A549 (cell line): Measurements from ENCODE around the gene EPOP. TPM values are rescaled to one million over a fixed set of nuclear protein-coding genes. Genes with fewer than 3 reads are reported as not detected.

Experiments
- ATAC-seq, 2 experiments: fragments of 200-7000 bp in 1 of 2; fragments of >200 bp in 1 of 2; cut with Nextera tagmentation in 1 of 2; cut with Tn5 transposase in 1 of 2; 3 replicates each; pipeline versions ENCODE4 v1.8.0 to v1.9.1; 2018 to 2020; ENCODE audit warnings: mild to moderate bottlenecking in 1 of 2, moderate library complexity in 1 of 2
- CTCF ChIA-PET: fragments of 300-600 bp; sonication (Branson Sonifier 250); formaldehyde crosslinking; extraction: SDS; loops from one replicate; lab custom pipeline; 2021; ENCODE audit warnings: antibody characterized with exemption, inconsistent platforms; lab: Yijun Ruan, JAX
- POLR2A ChIA-PET: fragments of 350-600 bp; formaldehyde crosslinking; extraction: SDS; loops from one replicate; lab custom pipeline; 2021; ENCODE audit warnings: antibody characterized with exemption, inconsistent platforms; lab: Yijun Ruan, JAX
- DNase-seq, 2 experiments: peaks; one replicate each; pipeline versions ENCODE4 v3.0.0 to v3.0.0-alpha.2; 2011 to 2016; ENCODE audit warnings: low read depth in 1 of 2, low spot score in 1 of 2
- FAIRE-seq: peaks from 2 replicates; lab custom pipeline; 2011; peaks lifted over from hg19 to GRCh38; lab: Jason Lieb, UNC
- H3K27ac ChIP-seq, 2 experiments: fragments of >200 bp; sonication (Bioruptor Twin); formaldehyde crosslinking; 3 replicates each; pipeline ENCODE4 v1.5.1; 2016 to 2017
- H3K4me1 ChIP-seq: fragments of >200 bp; sonication (Bioruptor Twin); formaldehyde crosslinking; 3 replicates; pipeline ENCODE4 v1.6.1; 2016
- H3K4me2 ChIP-seq: fragments of >200 bp; sonication (Bioruptor Twin); formaldehyde crosslinking; 3 replicates; pipeline ENCODE4 v1.6.1; 2016
- H3K4me3 ChIP-seq: fragments of >200 bp; sonication (Bioruptor Twin); formaldehyde crosslinking; 3 replicates; pipeline ENCODE4 v1.5.1; 2016
- H3K9me3 ChIP-seq: fragments of >200 bp; sonication (Bioruptor Twin); formaldehyde crosslinking; 3 replicates; pipeline ENCODE4 v1.6.1; 2016
- CBX8 ChIP-seq: fragments of 200-600 bp; sonication (generic); IDR thresholded peaks from 2 replicates; pipeline ENCODE4 v1.6.1; 2016
- CEBPB ChIP-seq, 2 experiments: fragments of >200 bp in 1 of 2; sonication (Bioruptor Twin) in 1 of 2; formaldehyde crosslinking in 1 of 2; IDR thresholded peaks; 2 replicates each; pipeline ENCODE4 v1.6.1; 2012 to 2016
- E2F6 ChIP-seq: IDR thresholded peaks from 2 replicates; pipeline ENCODE4 v1.6.1; 2012; ENCODE audit warnings: low read depth, borderline replicate concordance
- EHF ChIP-seq: fragments of 250-450 bp; sonication (Bioruptor Pico); IDR thresholded peaks from 2 replicates; pipeline ENCODE4 v1.5.0; 2020; ENCODE audit warnings: mild to moderate bottlenecking
- ELK1 ChIP-seq: fragments of 150-350 bp; IDR thresholded peaks from 2 replicates; pipeline ENCODE4 v1.6.1; 2014; ENCODE audit warnings: low read depth, mild to moderate bottlenecking, low read length
- EP300 ChIP-seq, 2 experiments: fragments of >200 bp; sonication (Bioruptor Twin); formaldehyde crosslinking; IDR thresholded peaks; 2 replicates in 1 of 2; 3 replicates in 1 of 2; pipeline ENCODE4 v1.6.1; 2016 to 2017
- FOXS1 ChIP-seq: fragments of 250-450 bp; sonication (Bioruptor Pico); IDR thresholded peaks from 2 replicates; pipeline ENCODE4 v1.5.0; 2020; ENCODE audit warnings: mild to moderate bottlenecking, moderate library complexity
- HOXB5 ChIP-seq: fragments of 250-450 bp; sonication (Bioruptor Pico); IDR thresholded peaks from 2 replicates; pipeline ENCODE4 v1.5.0; 2020; ENCODE audit warnings: mild to moderate bottlenecking, moderate library complexity
- KDM5A ChIP-seq: fragments of 200-600 bp; sonication (generic); IDR thresholded peaks from 2 replicates; pipeline ENCODE4 v1.6.1; 2016; ENCODE audit warnings: antibody characterized with exemption, mild to moderate bottlenecking
- NFE2L2 ChIP-seq: fragments of 150-350 bp; conservative IDR thresholded peaks from 2 replicates; pipeline ENCODE4 v1.6.1; 2014; ENCODE audit warnings: low read length
- RCOR1 ChIP-seq: fragments of 150-350 bp; IDR thresholded peaks from 2 replicates; pipeline ENCODE4 v1.6.1; 2014; ENCODE audit warnings: antibody characterized with exemption, low read length, low read depth
- SREBF2 ChIP-seq: fragments of 450-650 bp; IDR thresholded peaks from 2 replicates; pipeline ENCODE4 v1.6.1; 2014; ENCODE audit warnings: mild to moderate bottlenecking, moderate library complexity
- ZFP36 ChIP-seq: fragments of 450-650 bp; IDR thresholded peaks from 2 replicates; pipeline ENCODE4 v1.6.1; 2014; ENCODE audit warnings: borderline replicate concordance; ENCODE audit not compliant: partially characterized antibody
- ZSCAN20 ChIP-seq: fragments of 250-450 bp; sonication (Bioruptor Pico); IDR thresholded peaks from 2 replicates; pipeline ENCODE4 v1.8.0; 2022; ENCODE audit warnings: mild to moderate bottlenecking, moderate library complexity
- WGBS: methylation state at CpG from one replicate; pipeline ENCODE4 v1.1.6; 2017; ENCODE audit errors: missing lambda C conversion rate; 5-methylcytosine and 5-hydroxymethylcytosine counted together
- polyA plus RNA-seq, 4 experiments: library from polyadenylated mRNA; depleted of rRNA in 3 of 4; stranded (reverse); fragments of >200 nt; fragmentation: RNase III in 1 of 4; extraction: RNeasy Plus Mini Kit Qiagen cat#74134 plus additional on column Dnase treatment in 1 of 4; gene quantifications; 2 replicates in 3 of 4; 3 replicates in 1 of 4; pipeline ENCODE4 v1.2.3, GENCODE V29; 2011 to 2017
- TF ChIP-seq, protein P1 (sequence below): fragments of 250-450 bp; sonication (Bioruptor Pico); IDR thresholded peaks from 2 replicates; pipeline ENCODE4 v1.5.0; 2020; ENCODE audit warnings: low read depth, mild to moderate bottlenecking, moderate library complexity
- TF ChIP-seq, protein P2 (sequence below): IDR thresholded peaks from 2 replicates; pipeline ENCODE4 v1.6.1; 2012

The EPOP gene
- polyA plus RNA-seq, 2 of the 4 experiments (the other 2 are of a cell fraction) = 5.1 to 12.1 TPM

DNA sequence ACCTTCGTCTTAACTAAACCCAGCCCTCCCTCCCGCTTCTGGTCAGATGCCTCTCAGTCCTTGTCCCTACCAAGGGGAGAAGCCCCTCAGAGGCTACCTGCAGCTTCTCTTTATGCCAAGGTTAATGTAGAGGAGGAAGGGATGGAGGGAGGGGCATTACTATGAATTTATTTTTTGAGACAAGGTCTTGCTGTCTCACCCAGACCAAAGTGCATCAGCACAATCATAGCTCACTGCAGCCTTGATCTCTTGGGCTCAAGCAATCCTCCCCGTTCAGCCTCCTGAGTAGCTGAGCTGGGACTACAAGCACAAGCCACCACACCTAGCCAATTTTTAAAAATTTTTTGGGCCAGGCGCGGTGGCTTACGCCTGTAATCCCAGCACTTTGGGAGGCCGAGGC is 15.3 kb downstream of the EPOP start:
- ATAC-seq = no peak
- no peak overlapping the region for H3K4me3 ChIP-seq
- 0 out of 3 replicates have a peak, but pooled peaks cover 2% of the 10 kb centered on the region for H3K4me1 ChIP-seq
- no peaks in the 10 kb centered on the region for H3K9me3 ChIP-seq
- no peak overlapping the region for H3K27ac ChIP-seq
- CTCF ChIA-PET = interaction anchor here (1.6 to 26.0 kb wide), 6 partner anchors 6 to 236 kb away, joined by 4 to 435 read pairs (median 166); partner anchors contain the start of gene EPOP
- no peak for DNase-seq
- TF ChIP-seq CBX8 (no peak), E2F6 (no peak), RCOR1 (no peak), FOXS1 (CRISPR knock-in tag) (no peak), EHF (CRISPR knock-in tag) (no peak), EP300 (IDR thresholded peaks at IDR 0.05) (no peak)
- TF ChIP-seq, all 56 proteins: peak for 0
- no peak overlapping the region for H3K4me2 ChIP-seq
- POLR2A ChIA-PET = no interaction called here
- FAIRE-seq = no peak
- WGBS = 86% methylated on average over 7 of the region's 7 CpGs

DNA sequence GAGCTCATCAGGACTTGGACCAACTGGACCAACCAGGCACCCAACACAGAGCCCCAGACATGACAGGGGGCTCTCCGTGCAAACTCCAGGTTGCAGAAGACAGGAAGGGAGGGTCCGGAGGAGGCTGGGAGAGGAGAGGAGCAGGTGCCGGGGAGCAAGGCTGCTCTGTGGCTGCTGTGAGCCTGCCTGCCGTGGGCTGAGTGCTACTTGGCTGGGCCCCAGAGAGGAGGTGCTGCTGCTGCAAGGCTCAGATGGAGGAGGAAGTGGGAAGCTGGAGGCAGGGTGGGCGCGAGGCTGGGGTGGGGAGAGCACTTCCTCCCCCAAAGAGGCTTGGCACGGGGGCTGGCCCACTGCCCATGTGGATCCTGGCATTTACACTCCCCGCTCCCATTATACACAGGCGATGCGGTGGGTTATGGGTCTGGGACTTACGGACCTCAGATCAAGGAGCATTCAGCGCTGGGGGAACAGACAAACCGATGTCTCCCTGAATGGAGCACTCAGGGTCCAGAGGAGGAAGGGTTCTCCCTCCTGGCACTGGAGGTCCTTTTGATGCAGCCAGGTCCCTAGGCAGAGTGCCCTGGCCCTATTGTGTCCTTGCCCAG is 15.9 kb downstream of the EPOP start:
- Histone ChIP-seq H3K4me2 (no peak overlapping the region), H3K27ac (no peak overlapping the region), H3K9me3 (no peaks in the 10 kb centered on the region), H3K4me3 (no peak overlapping the region), H3K4me1 (0 out of 3 replicates have a peak, but pooled peaks cover 2% of the 10 kb centered on the region)
- CTCF ChIA-PET = interaction anchor here (1.6 to 26.0 kb wide), 7 partner anchors 6 to 236 kb away, joined by 4 to 435 read pairs (median 143); partner anchors contain the start of genes EPOP and SRCIN1
- no peak for ATAC-seq
- 78% methylated on average over 13 of the region's 13 CpGs for WGBS
- no peak for FAIRE-seq
- DNase-seq = no peak
- TF ChIP-seq ZFP36 (no peak), KDM5A (no peak), CEBPB (IDR thresholded peaks at IDR 0.05) (no peak), NFE2L2 (no peak), ELK1 (no peak), SREBF2 (no peak), HOXB5 (CRISPR knock-in tag) (no peak), FOXS1 (CRISPR knock-in tag) (no peak)
- TF ChIP-seq, protein P1, sequence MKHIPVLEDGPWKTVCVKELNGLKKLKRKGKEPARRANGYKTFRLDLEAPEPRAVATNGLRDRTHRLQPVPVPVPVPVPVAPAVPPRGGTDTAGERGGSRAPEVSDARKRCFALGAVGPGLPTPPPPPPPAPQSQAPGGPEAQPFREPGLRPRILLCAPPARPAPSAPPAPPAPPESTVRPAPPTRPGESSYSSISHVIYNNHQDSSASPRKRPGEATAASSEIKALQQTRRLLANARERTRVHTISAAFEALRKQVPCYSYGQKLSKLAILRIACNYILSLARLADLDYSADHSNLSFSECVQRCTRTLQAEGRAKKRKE (CRISPR knock-in tag) = no peak
- TF ChIP-seq, protein P2, sequence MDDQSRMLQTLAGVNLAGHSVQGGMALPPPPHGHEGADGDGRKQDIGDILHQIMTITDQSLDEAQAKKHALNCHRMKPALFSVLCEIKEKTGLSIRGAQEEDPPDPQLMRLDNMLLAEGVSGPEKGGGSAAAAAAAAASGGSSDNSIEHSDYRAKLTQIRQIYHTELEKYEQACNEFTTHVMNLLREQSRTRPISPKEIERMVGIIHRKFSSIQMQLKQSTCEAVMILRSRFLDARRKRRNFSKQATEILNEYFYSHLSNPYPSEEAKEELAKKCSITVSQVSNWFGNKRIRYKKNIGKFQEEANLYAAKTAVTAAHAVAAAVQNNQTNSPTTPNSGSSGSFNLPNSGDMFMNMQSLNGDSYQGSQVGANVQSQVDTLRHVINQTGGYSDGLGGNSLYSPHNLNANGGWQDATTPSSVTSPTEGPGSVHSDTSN = no peak
- POLR2A ChIA-PET = no interaction called here

DNA sequence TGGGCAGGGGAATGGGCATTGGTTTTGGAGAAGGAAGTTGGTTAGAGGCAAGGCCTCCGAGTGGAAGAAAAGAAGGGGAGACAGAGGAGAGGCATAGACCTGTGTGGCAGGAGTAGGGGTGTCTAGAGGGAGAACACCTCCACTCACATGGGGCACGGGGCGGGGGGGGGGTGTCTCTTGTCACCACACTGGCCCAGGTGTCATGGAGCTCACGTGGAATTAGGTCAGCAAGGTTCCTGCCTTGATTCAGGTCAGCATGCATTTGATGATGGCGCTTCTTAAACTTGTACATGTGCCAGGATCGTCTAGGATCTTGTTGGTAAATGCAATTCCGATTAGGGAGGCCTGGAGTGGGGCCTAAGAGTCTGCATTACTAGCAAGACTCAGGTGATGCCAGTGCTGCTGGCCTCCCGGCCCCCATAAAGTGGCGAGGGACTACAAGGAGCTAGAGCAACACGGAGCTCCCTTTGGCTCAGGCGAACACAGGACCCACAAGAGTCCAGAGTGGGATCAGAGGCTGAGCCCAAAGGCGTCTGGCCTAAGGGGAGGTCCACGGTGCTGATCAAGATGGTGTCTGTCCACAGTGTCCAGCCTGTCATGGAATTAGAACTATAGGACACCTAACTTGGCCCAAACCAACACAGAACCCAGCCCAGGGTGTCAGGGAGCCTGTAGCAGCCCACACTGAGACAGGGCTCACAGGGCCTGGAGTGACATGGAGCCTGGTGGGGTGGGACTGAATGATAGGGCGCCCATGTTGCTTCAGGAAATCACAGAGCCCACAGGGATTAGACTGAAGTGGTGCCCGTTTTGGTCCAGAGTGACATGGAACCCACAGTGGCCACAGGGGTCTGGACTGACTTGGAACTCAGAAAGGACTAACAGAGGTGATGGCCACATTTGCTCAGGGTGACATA is 16.7 kb downstream of the EPOP start:
- ATAC-seq = no peak
- H3K4me3 ChIP-seq = no peak overlapping the region
- H3K4me2 ChIP-seq = no peak overlapping the region
- no peak for TF ChIP-seq ZSCAN20 (CRISPR knock-in tag)
- 61% methylated on average over 15 of the region's 15 CpGs for WGBS
- ChIA-PET CTCF (interaction anchor here (2.5 to 26.0 kb wide), 4 partner anchors 7 to 101 kb away, joined by 5 to 435 read pairs (median 166); partner anchors contain the start of genes EPOP and SRCIN1), POLR2A (no interaction called here)
- DNase-seq = no peak
- H3K27ac ChIP-seq = no peak overlapping the region
- FAIRE-seq = no peak
- no peaks in the 10 kb centered on the region for H3K4me1 ChIP-seq
- no peaks in the 10 kb centered on the region for H3K9me3 ChIP-seq
